AG10803 (cell line): ENCODE results near the gene CCDC127.

Experiments used
- DNase-seq: peaks from one replicate; pipeline ENCODE4 v3.0.0; 2010; ENCODE audit warnings: low read depth
- H3K4me3 ChIP-seq: 2 replicates; pipeline ENCODE4 v1.5.1; 2011; ENCODE audit warnings: mild to moderate bottlenecking, low read length, control low read depth
- TF ChIP-seq, protein P1 (sequence below): conservative IDR thresholded peaks from 2 replicates; pipeline ENCODE4 v1.5.1; 2011; ENCODE audit warnings: mild to moderate bottlenecking, low read length, control low read depth, inconsistent platforms

Gene CCDC127

GRCh38 chr5:195401-196160, 22.4 kb downstream of the CCDC127 start:
- DNase-seq = no peak
- H3K4me3 ChIP-seq = no peak overlapping the region
- TF ChIP-seq, protein P1, sequence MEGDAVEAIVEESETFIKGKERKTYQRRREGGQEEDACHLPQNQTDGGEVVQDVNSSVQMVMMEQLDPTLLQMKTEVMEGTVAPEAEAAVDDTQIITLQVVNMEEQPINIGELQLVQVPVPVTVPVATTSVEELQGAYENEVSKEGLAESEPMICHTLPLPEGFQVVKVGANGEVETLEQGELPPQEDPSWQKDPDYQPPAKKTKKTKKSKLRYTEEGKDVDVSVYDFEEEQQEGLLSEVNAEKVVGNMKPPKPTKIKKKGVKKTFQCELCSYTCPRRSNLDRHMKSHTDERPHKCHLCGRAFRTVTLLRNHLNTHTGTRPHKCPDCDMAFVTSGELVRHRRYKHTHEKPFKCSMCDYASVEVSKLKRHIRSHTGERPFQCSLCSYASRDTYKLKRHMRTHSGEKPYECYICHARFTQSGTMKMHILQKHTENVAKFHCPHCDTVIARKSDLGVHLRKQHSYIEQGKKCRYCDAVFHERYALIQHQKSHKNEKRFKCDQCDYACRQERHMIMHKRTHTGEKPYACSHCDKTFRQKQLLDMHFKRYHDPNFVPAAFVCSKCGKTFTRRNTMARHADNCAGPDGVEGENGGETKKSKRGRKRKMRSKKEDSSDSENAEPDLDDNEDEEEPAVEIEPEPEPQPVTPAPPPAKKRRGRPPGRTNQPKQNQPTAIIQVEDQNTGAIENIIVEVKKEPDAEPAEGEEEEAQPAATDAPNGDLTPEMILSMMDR = no peak

DNA sequence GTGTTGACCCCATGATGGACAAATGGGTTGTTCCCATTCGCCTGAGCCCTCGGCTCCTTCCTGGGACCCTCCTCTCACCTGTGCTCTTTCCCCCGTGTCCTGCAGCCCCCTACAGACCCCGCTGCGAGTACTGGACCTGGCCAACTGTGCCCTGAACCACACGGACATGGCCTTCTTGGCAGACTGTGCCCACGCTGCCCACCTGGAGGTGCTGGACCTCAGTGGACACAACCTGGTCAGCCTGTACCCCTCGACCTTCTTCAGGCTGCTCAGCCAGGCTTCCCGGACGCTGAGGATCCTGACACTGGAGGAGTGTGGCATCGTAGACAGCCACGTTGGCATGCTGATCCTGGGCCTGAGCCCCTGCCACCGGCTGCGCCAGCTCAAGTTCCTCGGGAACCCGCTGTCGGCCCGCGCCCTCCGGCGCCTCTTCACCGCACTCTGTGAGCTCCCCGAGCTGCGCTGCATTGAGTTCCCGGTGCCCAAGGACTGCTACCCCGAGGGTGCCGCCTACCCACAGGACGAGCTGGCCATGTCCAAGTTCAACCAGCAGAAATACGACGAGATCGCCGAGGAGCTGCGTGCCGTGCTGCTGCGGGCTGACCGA, 23.2 kb downstream of the CCDC127 start:
- TF ChIP-seq, protein P1 = no peak
- no peak for DNase-seq
- no peak overlapping the region for H3K4me3 ChIP-seq

DNA sequence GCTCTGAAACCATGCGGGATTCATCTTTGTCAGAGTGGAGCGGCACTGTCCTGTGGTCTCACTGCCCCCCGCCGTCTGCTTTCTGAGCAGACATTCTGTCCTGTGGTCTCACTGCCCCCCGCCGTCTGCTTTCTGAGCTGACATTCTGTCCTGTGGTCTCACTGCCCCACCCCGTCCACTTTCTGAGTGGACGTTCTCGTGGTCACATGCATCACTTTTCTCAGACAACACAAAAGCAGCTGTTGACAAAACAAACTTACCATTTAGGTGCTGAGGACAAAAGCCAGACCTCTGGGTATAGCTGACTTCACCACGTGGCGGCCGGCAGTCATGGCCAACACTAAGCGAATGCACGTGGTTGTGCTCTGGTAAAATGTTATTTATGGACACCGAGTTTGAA, 23.9 kb downstream of the CCDC127 start:
- no peak overlapping the region for H3K4me3 ChIP-seq
- TF ChIP-seq, protein P1 = no peak

GRCh38 chr5:192970-193831, 24.8 kb downstream of the CCDC127 start:
- no peak for DNase-seq
- H3K4me3 ChIP-seq = no peak overlapping the region
- TF ChIP-seq, protein P1 = no peak

More for the DNA sequence above, 23.9 kb downstream of the CCDC127 start:
- no peak for DNase-seq

- TF ChIP-seq, protein P1 = no peak
- DNase-seq = no peak
- no peak overlapping the region for H3K4me3 ChIP-seq
Measured at GRCh38 chr5:192691-192969, 25.3 kb downstream of the CCDC127 start.

- TF ChIP-seq, protein P1 = no peak
- H3K4me3 ChIP-seq = no peak overlapping the region
- DNase-seq = no peak
Measured at GRCh38 chr5:191949-192690, 25.8 kb downstream of the CCDC127 start.
